ENCODE results near the gene DBP.

DBP gene

DNA sequence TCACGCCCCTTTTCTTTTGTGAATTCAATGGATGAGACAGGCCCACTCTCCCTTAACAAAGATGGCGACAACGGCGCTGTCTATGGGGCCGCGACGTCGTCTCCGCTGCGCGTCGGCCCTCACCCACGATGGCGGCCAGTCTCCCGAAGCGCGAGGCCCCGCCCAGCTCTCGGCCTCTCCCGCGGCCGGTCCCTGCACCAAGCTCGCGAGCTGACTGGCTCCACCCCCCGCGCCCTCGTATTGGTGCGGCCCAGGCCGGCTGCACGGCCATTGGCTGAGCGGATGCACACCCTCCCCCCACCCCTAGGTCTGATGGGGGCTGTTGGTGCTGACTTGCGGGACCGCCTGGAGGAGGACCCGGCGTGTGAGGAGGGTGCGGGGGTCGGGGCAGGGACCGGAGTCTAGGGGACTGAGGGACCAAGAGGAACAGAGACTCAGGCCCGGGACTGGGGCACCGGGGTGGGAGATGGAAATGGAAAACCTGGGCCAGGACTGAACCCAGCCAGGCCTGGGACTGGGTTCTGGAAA is 13.0 kb downstream of the DBP start:
- peak overlapping the region; percentile 87 to 90 (median 88) for H3K4me3 Mint-ChIP-seq
- TF ChIP-seq, protein P1, sequence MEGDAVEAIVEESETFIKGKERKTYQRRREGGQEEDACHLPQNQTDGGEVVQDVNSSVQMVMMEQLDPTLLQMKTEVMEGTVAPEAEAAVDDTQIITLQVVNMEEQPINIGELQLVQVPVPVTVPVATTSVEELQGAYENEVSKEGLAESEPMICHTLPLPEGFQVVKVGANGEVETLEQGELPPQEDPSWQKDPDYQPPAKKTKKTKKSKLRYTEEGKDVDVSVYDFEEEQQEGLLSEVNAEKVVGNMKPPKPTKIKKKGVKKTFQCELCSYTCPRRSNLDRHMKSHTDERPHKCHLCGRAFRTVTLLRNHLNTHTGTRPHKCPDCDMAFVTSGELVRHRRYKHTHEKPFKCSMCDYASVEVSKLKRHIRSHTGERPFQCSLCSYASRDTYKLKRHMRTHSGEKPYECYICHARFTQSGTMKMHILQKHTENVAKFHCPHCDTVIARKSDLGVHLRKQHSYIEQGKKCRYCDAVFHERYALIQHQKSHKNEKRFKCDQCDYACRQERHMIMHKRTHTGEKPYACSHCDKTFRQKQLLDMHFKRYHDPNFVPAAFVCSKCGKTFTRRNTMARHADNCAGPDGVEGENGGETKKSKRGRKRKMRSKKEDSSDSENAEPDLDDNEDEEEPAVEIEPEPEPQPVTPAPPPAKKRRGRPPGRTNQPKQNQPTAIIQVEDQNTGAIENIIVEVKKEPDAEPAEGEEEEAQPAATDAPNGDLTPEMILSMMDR (IDR thresholded peaks at IDR 0.05; ENCODE audit: unreplicated experiment in 3 of 3): no peak
- H3K27ac Mint-ChIP-seq: peak overlapping the region; percentile 91 to 99 (median 99)
- H3K9me3 Mint-ChIP-seq: no peaks in the 10 kb centered on the region
- peaks cover 37% of the 10 kb centered on the region for H3K4me1 Mint-ChIP-seq
- no peaks in the 10 kb centered on the region for H3K36me3 Mint-ChIP-seq (ENCODE audit: low read depth)
- H3K27me3 Mint-ChIP-seq (ENCODE audit: low read depth): no peaks in the 10 kb centered on the region

DNA sequence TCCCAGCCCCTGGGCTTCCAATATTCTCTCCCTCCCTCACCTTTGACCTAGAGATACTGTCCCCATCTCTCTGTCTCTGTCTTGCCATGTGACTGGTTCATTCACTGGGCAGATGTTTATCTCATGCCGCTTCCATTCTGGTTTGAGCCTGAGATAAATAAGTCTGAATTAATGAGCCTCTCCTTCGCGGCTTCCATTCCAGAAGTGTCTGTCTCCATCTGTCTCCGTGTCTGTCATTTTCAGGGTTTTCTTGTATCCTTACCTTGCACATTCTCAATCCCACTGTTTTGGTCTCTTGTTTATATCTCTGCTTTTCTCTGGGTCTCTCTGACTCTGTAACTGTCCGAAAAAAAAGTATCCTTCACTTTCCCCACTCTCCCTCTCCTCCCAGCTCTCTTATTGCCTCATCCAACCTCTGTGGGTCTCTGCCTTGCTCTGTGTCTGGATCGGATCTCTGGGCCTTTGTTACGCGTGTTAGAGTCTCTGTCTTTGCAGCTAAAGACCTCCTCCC is 13.6 kb downstream of the DBP start:
- Mint-ChIP-seq H3K4me1 (peaks cover 39% of the 10 kb centered on the region), H3K36me3 (ENCODE audit: low read depth) (no peaks in the 10 kb centered on the region), H3K4me3 (peak overlapping the region; percentile 87 to 90 (median 88)), H3K9me3 (no peaks in the 10 kb centered on the region), H3K27ac (peak overlapping the region; percentile 91 to 99 (median 99)), H3K27me3 (ENCODE audit: low read depth) (no peaks in the 10 kb centered on the region)
- TF ChIP-seq, protein P1 (IDR thresholded peaks at IDR 0.05; ENCODE audit: unreplicated experiment in 3 of 3): no peak

DNA sequence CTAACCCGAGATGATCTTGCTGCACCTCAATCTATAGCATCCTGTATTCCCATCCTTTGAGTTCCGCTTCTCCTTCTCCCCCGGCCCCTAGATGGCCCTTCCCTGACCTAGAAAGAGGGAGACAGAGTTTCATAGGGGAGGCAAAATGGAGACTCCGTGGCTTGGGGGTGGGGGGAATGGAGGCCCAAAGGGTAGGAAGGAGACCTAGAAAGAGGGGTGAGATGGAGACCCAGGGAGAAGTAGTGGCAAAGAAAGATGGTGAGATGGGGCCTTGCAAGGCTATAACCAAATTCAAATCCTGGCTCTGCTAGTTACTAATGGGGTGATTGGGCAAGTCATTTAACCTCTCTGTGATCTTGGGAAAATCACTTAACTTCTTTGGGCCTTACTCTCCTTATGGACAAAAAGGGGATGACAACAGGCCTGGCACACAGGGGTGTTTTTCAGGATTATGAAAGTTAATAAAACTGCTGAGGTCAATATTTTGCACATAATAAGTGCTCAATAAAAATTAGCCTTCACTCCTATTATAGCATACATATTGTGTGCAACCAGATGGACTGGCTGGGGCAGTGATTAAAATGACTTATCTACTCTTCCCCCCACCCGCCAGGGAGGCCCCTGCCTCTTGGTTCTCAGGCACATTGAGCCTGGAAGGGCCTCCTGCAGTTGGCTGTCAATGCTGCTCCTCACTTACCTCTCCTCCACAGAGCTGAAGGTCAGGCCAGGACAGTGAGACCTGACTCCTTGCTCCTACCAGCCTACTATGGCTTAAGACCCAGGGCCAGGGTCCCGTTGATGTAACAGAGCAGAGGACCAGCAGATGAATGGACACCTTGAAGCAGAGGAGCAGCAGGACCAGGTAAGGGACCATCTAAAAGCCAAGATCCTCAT is 17.2 kb downstream of the DBP start:
- peak overlapping the region; percentile 88 to 96 (median 96) for H3K27ac Mint-ChIP-seq
- H3K9me3 Mint-ChIP-seq: no peaks in the 10 kb centered on the region
- H3K36me3 Mint-ChIP-seq (ENCODE audit: low read depth): peaks cover 15% of the 10 kb centered on the region
- TF ChIP-seq, protein P1 (IDR thresholded peaks at IDR 0.05; ENCODE audit: unreplicated experiment in 3 of 3): no peak
- peak overlapping the region; percentile 97 to 99 (median 99) for H3K4me3 Mint-ChIP-seq
- H3K27me3 Mint-ChIP-seq (ENCODE audit: low read depth): no peaks in the 10 kb centered on the region
- H3K4me1 Mint-ChIP-seq: peaks cover 54% of the 10 kb centered on the region

DNA sequence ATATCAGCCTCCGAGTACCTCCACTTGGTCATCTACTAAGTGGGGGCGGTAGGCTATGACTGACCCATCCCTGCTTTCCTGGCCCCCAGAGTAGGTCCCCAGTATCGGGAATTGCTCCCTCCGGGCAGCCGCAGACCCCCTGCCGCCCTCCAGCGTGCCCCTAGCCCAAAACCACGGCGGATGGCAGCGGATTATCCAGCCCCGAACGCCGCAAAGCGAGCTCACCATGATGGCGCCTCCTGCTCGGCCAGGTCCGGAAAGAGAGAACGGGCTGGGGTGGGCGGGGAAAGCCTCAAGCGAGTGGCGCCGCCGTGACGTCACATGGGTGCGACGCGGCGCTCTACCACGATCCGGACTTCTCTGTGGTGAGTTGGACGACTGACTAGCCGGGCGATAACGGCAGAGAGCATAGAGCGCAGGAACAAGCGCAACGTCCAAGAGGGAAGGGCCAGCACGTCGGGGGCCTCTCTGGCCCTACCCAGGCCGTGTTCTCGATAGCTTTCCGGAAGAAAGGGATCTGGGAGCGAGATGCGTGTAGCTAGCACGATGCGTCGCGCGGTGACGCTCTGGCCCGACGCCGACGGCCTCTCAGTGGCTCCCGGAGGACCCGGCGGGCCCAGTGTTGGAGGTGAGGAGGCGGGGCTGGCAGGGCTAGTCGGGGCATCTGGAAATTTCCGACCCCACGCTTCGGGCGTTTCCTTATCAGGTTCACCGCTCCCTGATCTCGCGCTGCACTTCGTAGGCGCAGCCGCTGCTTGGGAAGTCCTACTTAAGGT is 18.1 kb downstream of the DBP start, which contains the start of the genes RPL18 and SPHK2:
TSS of gene RPL18 (minus strand) at position 263 of the 776 bp plus-strand sequence. CDS start at position 228, 35 bp downstream.
TSS of gene SPHK2 (plus strand) at position 591 of the 776 bp plus-strand sequence. CDS start 1,009 bp downstream, outside the sequence.
- peak within 1 kb of the TSS; percentile 97 to 99 (median 99) for H3K4me3 Mint-ChIP-seq
- TF ChIP-seq, protein P1 (IDR thresholded peaks at IDR 0.05; ENCODE audit: unreplicated experiment in 3 of 3): no peak
- H3K4me1 Mint-ChIP-seq: peaks cover 52% of the 10 kb centered on the region
- H3K9me3 Mint-ChIP-seq: no peaks in the 10 kb centered on the region
- H3K27ac Mint-ChIP-seq: peak within 1 kb of the TSS; percentile 88 to 96 (median 96)
- H3K36me3 Mint-ChIP-seq (ENCODE audit: low read depth): peaks cover 15% of the 10 kb centered on the region
- no peaks in the 10 kb centered on the region for H3K27me3 Mint-ChIP-seq (ENCODE audit: low read depth)

DNA sequence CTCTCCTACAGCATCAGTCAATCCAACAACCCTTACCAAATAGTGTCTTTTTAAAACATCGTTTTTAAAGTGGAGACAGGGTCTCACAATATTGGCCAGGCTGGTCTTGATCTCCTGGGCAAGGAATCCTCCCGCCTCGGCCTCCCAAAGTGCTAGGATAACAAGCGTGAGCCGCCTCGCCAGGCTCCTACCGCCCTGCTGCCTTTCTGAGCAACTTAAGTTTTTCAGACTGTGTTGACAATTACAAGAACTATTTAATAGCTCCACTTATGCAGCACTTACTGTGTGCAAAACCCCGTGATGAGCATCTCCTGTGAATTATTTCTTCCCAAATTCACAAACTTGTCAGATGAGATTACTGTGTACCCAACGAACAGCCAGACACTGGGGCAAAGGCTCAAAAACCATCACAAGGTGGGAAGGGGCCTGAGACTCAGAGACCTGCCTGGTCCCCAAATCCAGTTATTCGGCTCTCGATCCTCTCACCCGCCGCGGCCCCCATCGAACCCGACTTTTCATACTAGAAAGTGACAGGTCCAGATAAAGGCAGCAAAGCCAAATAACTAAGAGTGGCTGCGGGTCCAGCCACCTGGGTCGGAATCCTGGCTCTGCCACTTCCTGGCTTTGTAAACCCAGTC is 18.8 kb downstream of the DBP start:
- Mint-ChIP-seq H3K4me1 (peaks cover 45% of the 10 kb centered on the region), H3K27me3 (ENCODE audit: low read depth) (peaks cover 3% of the 10 kb centered on the region), H3K36me3 (ENCODE audit: low read depth) (peaks cover 21% of the 10 kb centered on the region), H3K27ac (peak overlapping the region; percentile 88 to 96 (median 96)), H3K4me3 (peak overlapping the region; percentile 97 to 99 (median 99)), H3K9me3 (no peaks in the 10 kb centered on the region)
- TF ChIP-seq, protein P1 (IDR thresholded peaks at IDR 0.05; ENCODE audit: unreplicated experiment in 3 of 3): no peak
